Erythroblast (primary cell): Measurements from ENCODE around the gene NMT1.

Experiments
- GATA1 ChIP-seq: IDR thresholded peaks from 2 replicates; pipeline ENCODE4 v1.6.1; 2011; ENCODE audit warnings: low read depth, mild to moderate bottlenecking, control low read depth, low read length, moderate library complexity
- POLR2A ChIP-seq: IDR thresholded peaks from 2 replicates; pipeline ENCODE4 v1.6.1; 2011; ENCODE audit warnings: mild to moderate bottlenecking, low read length

- TF ChIP-seq POLR2A = no peak
- no peak for TF ChIP-seq GATA1
Observed at GRCh38 chr17:45149037-45149668, 88.0 kb downstream of the NMT1 start.
